ENCODE results near the gene SMC4. TPM values are rescaled to one million over a fixed set of nuclear protein-coding genes. Genes with fewer than 3 reads are reported as not detected.

SMC4 gene
- total RNA-seq, 1 donor from 2014 or later: 46.8 TPM

DNA sequence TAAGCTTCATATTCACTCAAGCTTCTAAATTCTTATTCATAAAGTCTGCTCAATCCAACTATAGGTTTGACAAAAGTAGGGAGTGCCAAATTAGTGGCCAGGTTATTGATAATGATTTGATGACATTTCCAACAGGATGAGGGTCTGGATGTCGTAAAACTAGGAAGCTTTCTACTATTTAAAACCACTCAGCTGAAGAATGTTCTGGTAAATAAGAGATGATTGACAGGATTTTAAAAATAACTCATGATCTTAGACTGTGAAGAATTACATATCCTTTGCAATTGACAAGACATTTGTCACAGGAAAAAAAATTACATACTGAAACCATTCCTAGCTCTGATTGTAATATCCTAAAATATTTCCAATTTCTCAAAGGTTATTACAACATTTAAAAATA is 65.5 kb downstream of the SMC4 start:
- Histone ChIP-seq H3K4me3 (no peak overlapping the region), H3K36me3 (no peaks in the 10 kb centered on the region), H3K27ac (no peak overlapping the region), H3K27me3 (no peaks in the 10 kb centered on the region), H3K9me3 (no peaks in the 10 kb centered on the region), H3K4me1 (no peaks in the 10 kb centered on the region)
- ATAC-seq: no peak
- no peak for DNase-seq
- intact Hi-C loops (cut with DNase I): no loop called here
- TF ChIP-seq, protein P1, sequence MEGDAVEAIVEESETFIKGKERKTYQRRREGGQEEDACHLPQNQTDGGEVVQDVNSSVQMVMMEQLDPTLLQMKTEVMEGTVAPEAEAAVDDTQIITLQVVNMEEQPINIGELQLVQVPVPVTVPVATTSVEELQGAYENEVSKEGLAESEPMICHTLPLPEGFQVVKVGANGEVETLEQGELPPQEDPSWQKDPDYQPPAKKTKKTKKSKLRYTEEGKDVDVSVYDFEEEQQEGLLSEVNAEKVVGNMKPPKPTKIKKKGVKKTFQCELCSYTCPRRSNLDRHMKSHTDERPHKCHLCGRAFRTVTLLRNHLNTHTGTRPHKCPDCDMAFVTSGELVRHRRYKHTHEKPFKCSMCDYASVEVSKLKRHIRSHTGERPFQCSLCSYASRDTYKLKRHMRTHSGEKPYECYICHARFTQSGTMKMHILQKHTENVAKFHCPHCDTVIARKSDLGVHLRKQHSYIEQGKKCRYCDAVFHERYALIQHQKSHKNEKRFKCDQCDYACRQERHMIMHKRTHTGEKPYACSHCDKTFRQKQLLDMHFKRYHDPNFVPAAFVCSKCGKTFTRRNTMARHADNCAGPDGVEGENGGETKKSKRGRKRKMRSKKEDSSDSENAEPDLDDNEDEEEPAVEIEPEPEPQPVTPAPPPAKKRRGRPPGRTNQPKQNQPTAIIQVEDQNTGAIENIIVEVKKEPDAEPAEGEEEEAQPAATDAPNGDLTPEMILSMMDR (IDR thresholded peaks at IDR 0.05): no peak

DNA sequence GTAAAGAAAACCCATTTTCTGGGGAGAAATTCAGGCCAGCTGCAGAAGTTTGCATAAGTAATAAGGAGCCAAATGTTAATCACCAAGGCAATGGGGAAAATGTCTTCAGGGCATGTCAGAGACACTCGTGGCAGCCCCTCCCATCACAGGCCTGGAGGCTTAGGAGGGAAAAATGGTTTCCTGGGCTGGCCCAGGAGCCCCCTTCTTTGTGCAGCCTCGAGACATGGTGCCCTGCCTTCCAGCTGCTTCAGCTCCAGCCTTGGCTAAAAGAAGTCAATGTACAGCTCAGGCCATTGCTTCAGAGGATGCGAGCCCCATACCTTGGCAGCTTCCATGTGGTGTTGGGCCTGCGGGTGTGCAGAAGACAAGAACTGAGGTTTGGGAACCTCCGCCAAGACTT is 70.7 kb downstream of the SMC4 start:
- Histone ChIP-seq H3K36me3 (no peaks in the 10 kb centered on the region), H3K9me3 (no peaks in the 10 kb centered on the region), H3K4me1 (no peaks in the 10 kb centered on the region), H3K27ac (no peak overlapping the region), H3K4me3 (no peak overlapping the region), H3K27me3 (no peaks in the 10 kb centered on the region)
- TF ChIP-seq, protein P1 (IDR thresholded peaks at IDR 0.05): no peak
- no peak for ATAC-seq
- intact Hi-C loops (cut with DNase I): no loop called here
- no peak for DNase-seq

DNA sequence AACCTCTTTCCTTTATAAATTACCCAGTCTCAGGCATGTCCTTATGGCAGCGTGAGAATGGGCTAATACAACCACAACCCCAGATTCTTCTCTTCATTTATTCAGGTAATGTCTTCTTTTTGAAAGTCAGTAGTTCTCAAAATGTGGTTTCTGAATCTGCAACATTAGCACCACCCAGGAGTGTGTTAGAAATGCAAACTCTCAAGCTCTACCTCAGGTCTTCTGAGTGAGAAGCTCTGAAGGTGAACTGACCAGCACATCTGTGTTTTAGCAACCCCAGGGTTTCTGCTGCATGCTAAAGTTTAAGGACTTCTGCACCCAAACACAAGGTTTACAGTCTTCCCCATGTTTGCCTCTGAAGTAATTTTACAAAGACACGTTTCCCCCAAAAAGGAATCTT is 72.4 kb downstream of the SMC4 start:
- no peaks in the 10 kb centered on the region for H3K27me3 ChIP-seq
- H3K9me3 ChIP-seq: no peaks in the 10 kb centered on the region
- DNase-seq (no peak), ATAC-seq (no peak)
- intact Hi-C loops (cut with DNase I): no loop called here
- TF ChIP-seq, protein P1 (IDR thresholded peaks at IDR 0.05): no peak
- no peak overlapping the region for H3K4me3 ChIP-seq
- no peaks in the 10 kb centered on the region for H3K4me1 ChIP-seq
- H3K27ac ChIP-seq: no peak overlapping the region
- H3K36me3 ChIP-seq: no peaks in the 10 kb centered on the region

DNA sequence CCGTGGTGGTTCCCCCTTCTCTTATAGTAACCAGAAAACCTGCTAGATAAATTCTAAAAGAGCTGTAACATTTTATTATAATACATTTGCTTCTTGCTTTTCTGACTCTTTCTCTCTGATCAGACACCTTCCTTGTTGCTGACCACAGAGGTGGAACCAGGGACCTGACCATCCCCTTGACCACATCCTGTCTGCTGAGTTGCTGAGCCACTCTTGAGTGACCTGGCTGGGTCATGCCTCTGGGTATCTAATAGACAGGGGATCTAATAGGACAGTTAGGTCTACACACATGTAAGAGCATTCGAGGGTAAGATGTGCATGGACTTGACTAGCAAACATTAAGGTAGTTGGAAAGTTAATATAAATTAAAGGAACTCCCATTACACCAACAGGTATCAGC is 72.9 kb downstream of the SMC4 start:
- Histone ChIP-seq H3K27ac (no peak overlapping the region), H3K4me3 (no peak overlapping the region), H3K27me3 (no peaks in the 10 kb centered on the region), H3K4me1 (no peaks in the 10 kb centered on the region), H3K9me3 (no peaks in the 10 kb centered on the region), H3K36me3 (no peaks in the 10 kb centered on the region)
- ATAC-seq (no peak), DNase-seq (no peak)
- TF ChIP-seq, protein P1 (IDR thresholded peaks at IDR 0.05): no peak
- intact Hi-C loops (cut with DNase I): no loop called here

DNA sequence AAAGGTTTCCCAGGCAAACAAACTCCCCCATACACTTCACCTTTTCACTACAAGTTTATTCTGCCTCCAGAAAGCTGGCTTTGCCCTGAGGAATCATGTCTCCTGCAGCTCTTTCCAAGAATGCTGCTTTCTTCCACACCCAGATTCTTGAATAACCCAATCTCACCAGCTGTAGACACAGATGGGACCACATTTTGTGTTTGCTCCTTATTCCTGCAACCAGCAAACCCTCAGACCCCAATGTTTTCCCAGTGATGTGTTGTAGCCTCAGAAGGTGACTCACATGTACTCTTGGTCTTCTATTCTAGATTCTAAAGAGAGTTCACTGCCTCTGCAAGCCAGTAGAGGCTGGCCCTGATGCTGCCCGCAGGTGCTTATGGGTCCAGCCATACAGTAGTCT is 73.8 kb downstream of the SMC4 start:
- TF ChIP-seq, protein P1 (IDR thresholded peaks at IDR 0.05): no peak
- no peaks in the 10 kb centered on the region for H3K27me3 ChIP-seq
- H3K36me3 ChIP-seq: no peaks in the 10 kb centered on the region
- H3K4me1 ChIP-seq: no peaks in the 10 kb centered on the region
- intact Hi-C loops (cut with DNase I): no loop called here
- no peak for ATAC-seq
- H3K4me3 ChIP-seq: no peak overlapping the region
- DNase-seq: no peak
- no peaks in the 10 kb centered on the region for H3K9me3 ChIP-seq
- no peak overlapping the region for H3K27ac ChIP-seq

DNA sequence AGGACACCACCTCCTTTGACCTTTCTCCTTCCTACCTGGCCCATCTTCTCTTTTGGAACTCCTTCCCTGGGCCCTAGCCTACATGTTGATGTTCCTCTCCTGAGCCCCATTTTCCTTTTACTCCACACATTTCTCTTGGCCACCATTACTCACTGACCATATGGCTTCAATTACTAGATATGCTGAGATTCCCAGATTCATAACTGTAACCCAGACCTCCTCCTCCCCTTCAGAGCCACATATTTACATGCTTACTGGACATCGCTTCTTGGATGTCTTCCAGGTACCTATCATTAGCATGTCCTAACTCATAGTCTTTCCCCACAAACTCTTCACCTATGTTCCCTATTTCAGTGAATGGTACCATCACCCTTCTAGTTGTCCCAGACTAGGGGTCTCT is 74.5 kb downstream of the SMC4 start:
- no peak overlapping the region for H3K27ac ChIP-seq
- no peaks in the 10 kb centered on the region for H3K4me1 ChIP-seq
- H3K36me3 ChIP-seq: no peaks in the 10 kb centered on the region
- no peaks in the 10 kb centered on the region for H3K9me3 ChIP-seq
- intact Hi-C loops (cut with DNase I): no loop called here
- DNase-seq (no peak), ATAC-seq (no peak)
- no peak overlapping the region for H3K4me3 ChIP-seq
- TF ChIP-seq, protein P1 (IDR thresholded peaks at IDR 0.05): no peak
- H3K27me3 ChIP-seq: no peaks in the 10 kb centered on the region

Measured in upper lobe of right lung (tissue), 1 donor.